ENCODE data around the gene P3H3. TPM values are rescaled to one million over a fixed set of nuclear protein-coding genes. Genes with fewer than 3 reads are reported as not detected.

P3H3 gene
- total and polyA plus RNA-seq, 9 of the 15 experiments (the other 6 are each of a cell fraction or from before 2014, with no cell fraction given), result 0.03 to 15.0 (median 4.8) TPM

DNA sequence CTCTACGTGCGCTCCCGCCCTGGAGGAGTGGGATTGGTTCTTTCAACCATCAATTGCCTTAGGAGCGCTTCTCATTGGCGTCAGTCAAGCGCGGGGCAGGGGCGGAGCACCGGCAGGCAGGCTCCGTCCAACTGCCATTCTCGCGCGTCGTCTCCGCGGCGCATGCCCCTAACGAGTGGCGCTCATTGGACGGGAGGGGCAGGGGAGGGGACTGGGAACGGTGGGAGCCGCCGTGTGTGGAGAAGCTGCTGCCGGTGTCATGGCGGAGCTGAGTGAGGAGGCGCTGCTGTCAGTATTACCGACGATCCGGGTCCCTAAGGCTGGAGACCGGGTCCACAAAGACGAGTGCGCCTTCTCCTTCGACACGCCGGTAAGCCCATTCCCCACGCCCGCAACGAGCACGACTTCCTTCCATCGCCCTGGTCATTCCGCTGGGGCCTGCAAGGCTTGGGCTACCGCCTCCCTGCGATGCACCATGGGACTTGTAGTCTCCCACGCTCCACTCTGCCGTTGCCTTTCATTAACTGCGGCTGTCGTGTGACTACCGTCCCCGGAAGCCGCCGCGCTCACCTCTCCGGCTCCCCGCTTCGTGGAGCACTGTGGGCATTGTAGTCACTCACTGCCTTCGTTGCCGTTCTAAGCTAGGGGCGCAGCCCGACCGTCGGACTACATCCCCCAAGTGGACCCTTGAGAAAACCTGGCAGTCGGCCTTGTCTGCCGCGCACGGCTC lies 23.9 kb downstream of the P3H3 start, which contains the start of gene USP5 (continued):
- no peak for TF ChIP-seq PCBP1 (IDR thresholded peaks at IDR 0.05; ENCODE audit: low read depth, low read length, poor library complexity, severe bottlenecking)
- TF ChIP-seq SMARCA4 (IDR thresholded peaks at IDR 0.05), result no peak
- TF ChIP-seq, protein P1, sequence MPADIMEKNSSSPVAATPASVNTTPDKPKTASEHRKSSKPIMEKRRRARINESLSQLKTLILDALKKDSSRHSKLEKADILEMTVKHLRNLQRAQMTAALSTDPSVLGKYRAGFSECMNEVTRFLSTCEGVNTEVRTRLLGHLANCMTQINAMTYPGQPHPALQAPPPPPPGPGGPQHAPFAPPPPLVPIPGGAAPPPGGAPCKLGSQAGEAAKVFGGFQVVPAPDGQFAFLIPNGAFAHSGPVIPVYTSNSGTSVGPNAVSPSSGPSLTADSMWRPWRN (IDR thresholded peaks at IDR 0.05; ENCODE audit: low read depth), result no peak
- TF ChIP-seq HIVEP1 (CRISPR knock-in tag; IDR thresholded peaks at IDR 0.05), result 0 out of 2 replicates have a peak, but pooled peaks have one; percentile 37
- TF ChIP-seq SMARCC2 (IDR thresholded peaks at IDR 0.05; ENCODE audit: low read depth), result no peak
- TF ChIP-seq MCM5 (IDR thresholded peaks at IDR 0.05; ENCODE audit: low read depth), result no peak
- TF ChIP-seq SNRNP70 (optimal IDR thresholded peaks at IDR 0.05; ENCODE audit: low read depth, low read length), result no peak
- TF ChIP-seq, protein P2, sequence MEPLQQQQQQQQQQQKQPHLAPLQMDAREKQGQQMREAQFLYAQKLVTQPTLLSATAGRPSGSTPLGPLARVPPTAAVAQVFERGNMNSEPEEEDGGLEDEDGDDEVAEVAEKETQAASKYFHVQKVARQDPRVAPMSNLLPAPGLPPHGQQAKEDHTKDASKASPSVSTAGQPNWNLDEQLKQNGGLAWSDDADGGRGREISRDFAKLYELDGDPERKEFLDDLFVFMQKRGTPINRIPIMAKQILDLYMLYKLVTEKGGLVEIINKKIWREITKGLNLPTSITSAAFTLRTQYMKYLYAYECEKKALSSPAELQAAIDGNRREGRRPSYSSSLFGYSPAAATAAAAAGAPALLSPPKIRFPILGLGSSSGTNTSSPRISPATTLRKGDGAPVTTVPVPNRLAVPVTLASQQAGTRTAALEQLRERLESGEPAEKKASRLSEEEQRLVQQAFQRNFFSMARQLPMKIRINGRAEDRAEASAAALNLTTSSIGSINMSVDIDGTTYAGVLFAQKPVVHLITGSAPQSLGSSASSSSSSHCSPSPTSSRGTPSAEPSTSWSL (CRISPR knock-in tag; IDR thresholded peaks at IDR 0.05; ENCODE audit: borderline replicate concordance), result no peak; the same call in 1 of the 2 replicates
- peak; percentile 100 for TF ChIP-seq ZNF143 (CRISPR knock-in tag; IDR thresholded peaks at IDR 0.05)

Data from K562 (cell line).